Measurements from ENCODE around the gene NHLH2. TPM values are rescaled to one million over a fixed set of nuclear protein-coding genes. Genes with fewer than 3 reads are reported as not detected.

The NHLH2 gene
- total and polyA plus RNA-seq, 12 donors = not detected

- Histone ChIP-seq H3K27me3 (peaks cover 1 to 77% (median 46%) of the 10 kb centered on the region in 7 donors), H3K36me3 (no peaks in the 10 kb centered on the region), H3K4me1 (peaks cover 0 to 17% (median 6%) of the 10 kb centered on the region in 9 donors), H3K9me3 (no peaks in the 10 kb centered on the region), H3K4me3 (no peak overlapping the region), H3K27ac (no peak overlapping the region)
- 86 to 88% methylated on average over 8 of the region's 8 CpGs for WGBS, 2 donors
- DNase-seq (no peak), ATAC-seq (no peak)
- TF ChIP-seq CTCF (IDR thresholded peaks at IDR 0.05) = no peak
- intact Hi-C loops (cut with DNase I) = no loop called here
Measured at GRCh38 chr1:115832651-115833050, 8.3 kb downstream of the NHLH2 start.

- ATAC-seq = no peak
- Histone ChIP-seq H3K9me3 (no peaks in the 10 kb centered on the region), H3K4me1 (peaks cover 0 to 19% (median 6%) of the 10 kb centered on the region in 9 donors), H3K27me3 (peaks cover 0 to 68% (median 34%) of the 10 kb centered on the region in 7 donors), H3K27ac (no peak overlapping the region), H3K36me3 (no peaks in the 10 kb centered on the region), H3K4me3 (no peak overlapping the region)
- no peak for TF ChIP-seq CTCF (IDR thresholded peaks at IDR 0.05)
- intact Hi-C loops (cut with DNase I) = no loop called here
- WGBS, 2 donors = 74 to 75% methylated on average over 3 of the region's 3 CpGs
- no peak for DNase-seq
Measured at GRCh38 chr1:115830963-115831362, 10.0 kb downstream of the NHLH2 start.

DNA sequence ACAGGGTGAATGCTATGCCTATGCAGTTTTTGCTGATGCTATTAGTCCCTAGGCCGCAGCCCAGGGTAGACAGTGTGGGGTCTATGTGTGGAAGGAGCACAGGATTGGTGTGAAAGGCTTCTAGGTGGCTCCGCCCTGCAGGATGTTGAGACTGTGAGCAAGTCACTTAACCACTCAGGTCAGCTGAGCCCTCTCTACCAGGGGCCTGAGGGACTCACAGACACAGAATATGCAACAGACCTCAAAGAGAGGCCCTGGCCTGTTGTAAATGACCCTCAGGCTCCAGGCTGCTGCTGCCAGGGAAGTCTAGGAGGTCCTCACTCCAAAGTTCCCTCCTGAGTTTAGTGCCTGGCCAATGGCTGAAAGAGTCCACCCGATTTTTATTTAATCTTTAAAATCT, 11.0 kb downstream of the NHLH2 start:
- 85 to 88% methylated on average over 3 of the region's 3 CpGs for WGBS, 2 donors
- intact Hi-C loops (cut with DNase I) = no loop called here

GRCh38 chr1:115829023-115829674, 11.8 kb downstream of the NHLH2 start:
- Histone ChIP-seq H3K36me3 (no peaks in the 10 kb centered on the region), H3K27ac (no peak overlapping the region), H3K27me3 (peaks cover 0 to 61% (median 26%) of the 10 kb centered on the region in 7 donors), H3K4me3 (peak overlapping the region in 9 of 10 donors; percentile 36 to 60 (median 54)), H3K9me3 (no peaks in the 10 kb centered on the region), H3K4me1 (peaks cover 0 to 19% (median 6%) of the 10 kb centered on the region in 9 donors)
- intact Hi-C loops (cut with DNase I) = no loop called here
- peak in 6 of 8 donors; percentile 22 to 75 (median 42) for ATAC-seq
- 81 to 84% methylated on average over 20 of the region's 20 CpGs for WGBS, 2 donors
- peak in 1 of 2 donors; percentile 17 for DNase-seq
- TF ChIP-seq CTCF (IDR thresholded peaks at IDR 0.05) = no peak

More for the DNA sequence above, 11.0 kb downstream of the NHLH2 start:
- peaks cover 0 to 19% (median 6%) of the 10 kb centered on the region in 9 donors for H3K4me1 ChIP-seq
- H3K36me3 ChIP-seq = no peaks in the 10 kb centered on the region
- H3K27ac ChIP-seq = no peak overlapping the region
- TF ChIP-seq CTCF (IDR thresholded peaks at IDR 0.05) = no peak
- ATAC-seq (no peak), DNase-seq (no peak)
- H3K9me3 ChIP-seq = no peaks in the 10 kb centered on the region
- no peak overlapping the region for H3K4me3 ChIP-seq
- peaks cover 0 to 66% (median 30%) of the 10 kb centered on the region in 7 donors for H3K27me3 ChIP-seq

Measured in heart right ventricle (tissue), 16 donors.